NB4 (cell line): Measurements from ENCODE around the gene SCN1A.

Experiments
- DNase-seq: peaks from one replicate; pipeline ENCODE4 v3.0.0; 2010; ENCODE audit warnings: low read depth
- H3K4me3 ChIP-seq: one replicate; pipeline ENCODE4 v1.5.1; 2011; ENCODE audit warnings: mild to moderate bottlenecking, low read depth, low read length, moderate library complexity
- MYC ChIP-seq: IDR thresholded peaks from 2 replicates; pipeline ENCODE4 v1.6.1; 2011; ENCODE audit warnings: low read depth, low read length
- POLR2A ChIP-seq: IDR thresholded peaks from 2 replicates; pipeline ENCODE4 v1.6.1; 2011; ENCODE audit warnings: mild to moderate bottlenecking; ENCODE audit not compliant: insufficient read length; ENCODE audit errors: extremely low read depth
- TF ChIP-seq, protein P1 (sequence below): IDR thresholded peaks from one replicate; pipeline ENCODE4 v1.5.1; 2012; ENCODE audit warnings: low read depth, low read length
- TF ChIP-seq, protein P2 (sequence below): IDR thresholded peaks from 2 replicates; pipeline ENCODE4 v1.6.1; 2011; ENCODE audit warnings: low read depth, low read length

Gene SCN1A

DNA sequence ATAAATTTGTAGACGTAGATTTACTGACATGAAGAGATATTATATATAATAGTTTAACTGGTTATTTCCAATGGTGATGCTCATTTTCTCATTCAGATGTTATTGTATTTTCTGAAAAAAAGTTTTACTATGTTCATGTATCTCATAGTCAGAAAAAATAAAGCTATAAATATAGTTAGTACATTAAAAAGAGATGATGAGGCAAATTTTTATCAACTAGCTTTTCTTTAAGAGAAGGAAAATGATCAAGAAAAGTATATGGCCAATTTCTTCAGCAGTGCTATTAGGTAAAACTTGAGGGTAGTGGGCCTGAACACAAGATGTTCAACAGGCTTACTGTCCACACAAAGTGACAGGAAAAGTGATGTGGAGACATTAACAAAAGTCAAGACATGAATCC, 186.0 kb downstream of the SCN1A start:
- no peak for DNase-seq
- no peak overlapping the region for H3K4me3 ChIP-seq
- no peak for TF ChIP-seq MYC
- TF ChIP-seq, protein P1, sequence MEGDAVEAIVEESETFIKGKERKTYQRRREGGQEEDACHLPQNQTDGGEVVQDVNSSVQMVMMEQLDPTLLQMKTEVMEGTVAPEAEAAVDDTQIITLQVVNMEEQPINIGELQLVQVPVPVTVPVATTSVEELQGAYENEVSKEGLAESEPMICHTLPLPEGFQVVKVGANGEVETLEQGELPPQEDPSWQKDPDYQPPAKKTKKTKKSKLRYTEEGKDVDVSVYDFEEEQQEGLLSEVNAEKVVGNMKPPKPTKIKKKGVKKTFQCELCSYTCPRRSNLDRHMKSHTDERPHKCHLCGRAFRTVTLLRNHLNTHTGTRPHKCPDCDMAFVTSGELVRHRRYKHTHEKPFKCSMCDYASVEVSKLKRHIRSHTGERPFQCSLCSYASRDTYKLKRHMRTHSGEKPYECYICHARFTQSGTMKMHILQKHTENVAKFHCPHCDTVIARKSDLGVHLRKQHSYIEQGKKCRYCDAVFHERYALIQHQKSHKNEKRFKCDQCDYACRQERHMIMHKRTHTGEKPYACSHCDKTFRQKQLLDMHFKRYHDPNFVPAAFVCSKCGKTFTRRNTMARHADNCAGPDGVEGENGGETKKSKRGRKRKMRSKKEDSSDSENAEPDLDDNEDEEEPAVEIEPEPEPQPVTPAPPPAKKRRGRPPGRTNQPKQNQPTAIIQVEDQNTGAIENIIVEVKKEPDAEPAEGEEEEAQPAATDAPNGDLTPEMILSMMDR: no peak
- no peak for TF ChIP-seq POLR2A
- TF ChIP-seq, protein P2, sequence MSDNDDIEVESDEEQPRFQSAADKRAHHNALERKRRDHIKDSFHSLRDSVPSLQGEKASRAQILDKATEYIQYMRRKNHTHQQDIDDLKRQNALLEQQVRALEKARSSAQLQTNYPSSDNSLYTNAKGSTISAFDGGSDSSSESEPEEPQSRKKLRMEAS: no peak

DNA sequence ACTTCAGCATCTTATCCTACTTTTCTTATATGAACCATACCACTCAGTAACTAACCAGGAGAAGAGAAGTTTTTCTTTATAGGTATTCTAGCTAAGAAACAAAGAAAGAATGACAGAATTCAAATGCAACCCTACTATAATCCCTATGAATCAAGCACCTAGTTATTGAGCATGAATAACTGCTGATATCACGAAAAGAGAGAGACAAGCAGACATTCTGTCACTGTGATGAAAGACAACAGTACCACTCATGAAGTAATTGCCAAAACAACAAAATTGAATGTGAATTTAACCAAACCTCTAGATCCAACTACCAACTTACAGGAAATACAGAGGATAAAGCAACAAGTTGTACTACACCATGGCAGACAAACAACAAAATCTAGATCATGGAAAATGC, 189.6 kb downstream of the SCN1A start:
- TF ChIP-seq, protein P1: no peak
- TF ChIP-seq, protein P2: no peak
- TF ChIP-seq MYC: no peak
- no peak for TF ChIP-seq POLR2A
- no peak for DNase-seq
- H3K4me3 ChIP-seq: no peak overlapping the region
